Tibial nerve (tissue), 4 donors: ENCODE measurements around the gene ZBTB26. TPM values are rescaled to one million over a fixed set of nuclear protein-coding genes. Genes with fewer than 3 reads are reported as not detected.

Experiments used
- DNase-seq, 2 donors: peaks; one replicate each; pipeline ENCODE4 v3.0.0-alpha.2; 2019; ENCODE audit warnings: low spot score in 2 of 2
- H3K27ac ChIP-seq, 4 donors: fragments of 200-600 bp; sonication (generic) in 3 of 4; one replicate each; pipeline ENCODE4 v1.5.1; 2017 to 2019; ENCODE audit warnings: mild to moderate bottlenecking in 1 of 4
- H3K27me3 ChIP-seq, 2 donors: fragments of 200-600 bp; sonication (generic) in 1 of 2; one replicate each; pipeline versions ENCODE4 v1.5.1 to v1.6.0; 2017 to 2019
- H3K36me3 ChIP-seq, 3 donors: fragments of 200-600 bp; sonication (generic); one replicate each; pipeline ENCODE4 v1.5.1; 2018 to 2019
- H3K4me1 ChIP-seq, 4 donors: fragments of 200-600 bp; sonication (generic) in 3 of 4; one replicate each; pipeline ENCODE4 v1.5.1; 2017 to 2019
- H3K4me3 ChIP-seq, 4 donors: fragments of 200-600 bp; sonication (generic) in 3 of 4; one replicate each; pipeline ENCODE4 v1.5.1; 2017 to 2019; ENCODE audit warnings: mild to moderate bottlenecking in 1 of 4, moderate library complexity in 1 of 4
- H3K9me3 ChIP-seq, 4 donors: fragments of 200-600 bp; sonication (generic) in 3 of 4; one replicate each; pipeline ENCODE4 v1.5.1; 2017 to 2019
- EP300 ChIP-seq, 2 donors: sonication (generic); formaldehyde crosslinking; IDR thresholded peaks; one replicate each; pipeline ENCODE4 v1.6.1; 2017; ENCODE audit warnings: antibody characterized with exemption in 2 of 2, mild to moderate bottlenecking in 1 of 2
- WGBS, 2 donors: methylation state at CpG; one replicate each; pipeline ENCODE4 v1.1.5; 2018; 5-methylcytosine and 5-hydroxymethylcytosine counted together
- small RNA-seq: library from RNA; depleted of rRNA; stranded (forward); fragments of <200 nt; gene quantifications from one replicate; pipeline ENCODE3, GENCODE V24; 2016
- total RNA-seq, 4 donors: library from RNA; depleted of rRNA; stranded (reverse); fragments of >200 nt; gene quantifications; one replicate each; pipeline ENCODE4 v1.1.0, GENCODE V29; 2016

Gene ZBTB26
- total RNA-seq, 4 donors from 2014 or later: 4.9 to 9.0 (median 6.2) TPM

DNA sequence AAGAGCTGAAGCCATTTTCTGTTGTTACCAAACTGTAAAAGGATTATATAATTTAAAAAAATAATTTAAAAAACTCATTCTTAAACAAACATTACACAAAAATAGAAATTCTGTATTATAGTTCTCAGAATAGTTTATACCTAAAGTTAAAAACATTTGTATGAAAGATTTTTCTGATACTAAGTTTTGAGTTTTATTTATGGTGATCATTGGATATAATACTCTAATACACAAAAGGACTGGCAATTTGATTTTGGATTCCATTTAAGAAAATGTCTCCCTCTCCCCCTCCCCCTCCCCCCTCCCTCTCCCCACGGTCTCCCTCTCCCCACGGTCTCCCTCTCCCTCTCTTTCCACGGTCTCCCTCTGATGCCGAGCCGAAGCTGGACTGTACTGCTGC lies 65.2 kb downstream of the ZBTB26 start:
- 80 to 91% methylated on average over 5 of the region's 5 CpGs for WGBS, 2 donors
- no peak for TF ChIP-seq EP300 (IDR thresholded peaks at IDR 0.05)
- no peak for DNase-seq
- Histone ChIP-seq H3K27me3 (no peaks in the 10 kb centered on the region), H3K4me1 (no peaks in the 10 kb centered on the region), H3K4me3 (no peak overlapping the region), H3K9me3 (no peaks in the 10 kb centered on the region), H3K27ac (no peak overlapping the region), H3K36me3 (peaks cover 0 to 44% (median 0%) of the 10 kb centered on the region in 3 donors)

Small RNA genes lying within 50 kb of the gene (small RNA-seq; reads per million reads assigned to genes)
- not detected for gene RNY1P15
- 1,794 reads per million, percentile 99 among the genes with 10 or more reads in this experiment for gene SNORD90

Other genes with a start within 250 kb of the ZBTB26 start
- gene OR1L4, start 207.5 kb downstream of the ZBTB26 start, total RNA-seq: not detected
- gene OR1L6, start 189.2 kb downstream of the ZBTB26 start, total RNA-seq: not detected
- not detected for gene OR5C1, start 142.6 kb downstream of the ZBTB26 start, total RNA-seq
- not detected for gene OR1K1, start 131.4 kb downstream of the ZBTB26 start, total RNA-seq
- 10 to 100 TPM; 18.3 to 23.7 (median 21.4) TPM for gene PDCL, start 102.9 kb downstream of the ZBTB26 start, total RNA-seq
- gene RC3H2, start 26.2 kb downstream of the ZBTB26 start, total RNA-seq: 10 to 100 TPM; 38.4 to 68.2 (median 41.9) TPM
- 10 to 100 TPM in 2 of 4 donors, 1 to 10 TPM in 2; 5.7 to 12.3 (median 8.8) TPM for gene ZBTB6, start 18.2 kb downstream of the ZBTB26 start, total RNA-seq
- gene RABGAP1, start 9.5 kb upstream of the ZBTB26 start, total RNA-seq: 10 to 100 TPM; 66.1 to 83.1 (median 73.4) TPM
- gene GPR21, start 102.2 kb upstream of the ZBTB26 start, total RNA-seq: 1 to 10 TPM in 2 of 4 donors, under 1 TPM in 1, not detected in 1; 0.98 to 4.4 (median 3.9) TPM